Activated CD4-positive, alpha-beta T cell treated with anti-CD3 and anti-CD28 coated beads, Interleukin-2, amount 50 U/mL, for 4 hours (primary cell): Measurements from ENCODE around the gene COX7B.
"Not testable (repeated sequence)": the region's sequence is repeated elsewhere in the genome, so short reads cannot be mapped to it uniquely, and the experiment has no call there.

Experiments
- DNase-seq, 2 experiments: peaks; one replicate each; pipeline ENCODE4 v3.0.0-alpha.2; 2020

The COX7B gene

GRCh38 chrX:77899081-77899828 lies at the start of gene COX7B:
Gene COX7B, plus strand, starts transcription at chrX:77899468. Its CDS starts 86 bp downstream, at chrX:77899554.
- DNase-seq, result peak; percentile 39 to 42

- DNase-seq, result no peak
Observed at GRCh38 chrX:77875372-77875771, 23.9 kb upstream of the COX7B start.

GRCh38 chrX:77881418-77881817 lies 17.9 kb upstream of the COX7B start:
- DNase-seq, result not testable (repeated sequence)

GRCh38 chrX:77892887-77893286 lies 6.4 kb upstream of the COX7B start:
- DNase-seq, result no peak

- no peak for DNase-seq
Observed at GRCh38 chrX:77893713-77894112, 5.6 kb upstream of the COX7B start.

GRCh38 chrX:77894921-77895886 lies 4.1 kb upstream of the COX7B start, which contains the start of gene MAGT1:
Gene MAGT1, minus strand, starts transcription at chrX:77895435. Its CDS starts 25 bp downstream, at chrX:77895410.
- DNase-seq, result peak; percentile 82 to 88

GRCh38 chrX:77900688-77901087 lies 1.4 kb downstream of the COX7B start:
- no peak for DNase-seq

- DNase-seq, result no peak
Observed at GRCh38 chrX:77901506-77901905, 2.2 kb downstream of the COX7B start.

GRCh38 chrX:77910108-77910840 lies 11.0 kb downstream of the COX7B start, which contains the start of gene ATP7A:
Gene ATP7A, plus strand, starts transcription at chrX:77910693. Its CDS starts 60,949 bp downstream, at chrX:77971642.
- DNase-seq, result peak; percentile 90 to 93

GRCh38 chrX:77917294-77917933 lies 18.1 kb downstream of the COX7B start:
- DNase-seq, result no peak

GRCh38 chrX:77918568-77918967 lies 19.3 kb downstream of the COX7B start:
- no peak for DNase-seq

- DNase-seq, result not testable (repeated sequence)
Observed at GRCh38 chrX:77919370-77919769, 20.1 kb downstream of the COX7B start.

GRCh38 chrX:77922787-77923186 lies 23.5 kb downstream of the COX7B start:
- DNase-seq, result no peak

GRCh38 chrX:77924320-77924859 lies 25.1 kb downstream of the COX7B start:
- no peak for DNase-seq

GRCh38 chrX:77925764-77926163 lies 26.5 kb downstream of the COX7B start:
- no peak for DNase-seq

- no peak for DNase-seq
Observed at GRCh38 chrX:77930581-77930980, 31.3 kb downstream of the COX7B start.

GRCh38 chrX:77935886-77936285 lies 36.6 kb downstream of the COX7B start:
- no peak for DNase-seq

GRCh38 chrX:77936299-77936698 lies 37.0 kb downstream of the COX7B start:
- no peak for DNase-seq

- DNase-seq, result no peak
Observed at GRCh38 chrX:77937291-77937690, 38.0 kb downstream of the COX7B start.

- no peak for DNase-seq
Observed at GRCh38 chrX:77938083-77938680, 38.9 kb downstream of the COX7B start.

- not testable (repeated sequence) for DNase-seq
Observed at GRCh38 chrX:77945031-77945430, 45.8 kb downstream of the COX7B start.
